Fibroblast of lung (primary cell): ENCODE measurements around the gene ELOVL5.

Experiments
- CTCF ChIP-seq, 2 donors: IDR thresholded peaks in 1 of 2; conservative IDR thresholded peaks in 1 of 2; 1 replicate in 1 of 2; 2 replicates in 1 of 2; pipeline ENCODE4 v1.5.1; 2011 to 2012; ENCODE audit warnings: low read length in 2 of 2, control low read depth in 1 of 2, inconsistent platforms in 1 of 2, low read depth in 1 of 2, mild to moderate bottlenecking in 1 of 2
- EZH2 ChIP-seq: IDR thresholded peaks from 2 replicates; pipeline ENCODE4 v1.5.1; 2012; ENCODE audit warnings: low read length, control low read depth, mild to moderate bottlenecking; ENCODE audit errors: missing control alignments

GRCh38 chr6:53257533-53257932 is 91.2 kb downstream of the ELOVL5 start:
- no peak for TF ChIP-seq EZH2
- TF ChIP-seq CTCF (conservative IDR thresholded peaks at IDR 0.05 in 1 of 2, IDR thresholded peaks at IDR 0.05 in 1 of 2; ENCODE audit: low read depth in 1 of 2, low read length in 2 of 2) = no peak
